Activated naive CD8-positive, alpha-beta T cell treated with anti-CD3 and anti-CD28 coated beads for 36 hours (primary cell): ENCODE measurements around the gene FICD. TPM values are rescaled to one million over a fixed set of nuclear protein-coding genes. Genes with fewer than 3 reads are reported as not detected.

ENCODE experiments used
- DNase-seq: peaks from one replicate; pipeline ENCODE4 v3.0.0; 2021
- H3K27ac Mint-ChIP-seq: one replicate; pipeline ENCODE4 v1.8.0; 2022; ENCODE audit warnings: mild to moderate bottlenecking, moderate library complexity, mixed read lengths
- H3K27me3 Mint-ChIP-seq: one replicate; pipeline ENCODE4 v1.8.0; 2022; ENCODE audit warnings: mild to moderate bottlenecking, mixed read lengths
- H3K36me3 Mint-ChIP-seq: one replicate; pipeline ENCODE4 v1.8.0; 2021; ENCODE audit warnings: mild to moderate bottlenecking, mixed read lengths
- H3K4me1 Mint-ChIP-seq: one replicate; pipeline ENCODE4 v1.8.0; 2021; ENCODE audit warnings: mixed read lengths
- H3K4me3 Mint-ChIP-seq: one replicate; pipeline ENCODE4 v1.8.0; 2022; ENCODE audit warnings: mild to moderate bottlenecking, moderate library complexity, mixed read lengths
- H3K9me3 Mint-ChIP-seq: one replicate; pipeline ENCODE4 v1.8.0; 2022; ENCODE audit warnings: mixed read lengths
- total RNA-seq, 2 experiments: library from RNA; stranded (reverse); gene quantifications; one replicate each; pipeline ENCODE4 v1.2.3, GENCODE V29; 2021

FICD gene
- total RNA-seq = 1 to 10 TPM; 4.2 to 4.3 TPM

DNA sequence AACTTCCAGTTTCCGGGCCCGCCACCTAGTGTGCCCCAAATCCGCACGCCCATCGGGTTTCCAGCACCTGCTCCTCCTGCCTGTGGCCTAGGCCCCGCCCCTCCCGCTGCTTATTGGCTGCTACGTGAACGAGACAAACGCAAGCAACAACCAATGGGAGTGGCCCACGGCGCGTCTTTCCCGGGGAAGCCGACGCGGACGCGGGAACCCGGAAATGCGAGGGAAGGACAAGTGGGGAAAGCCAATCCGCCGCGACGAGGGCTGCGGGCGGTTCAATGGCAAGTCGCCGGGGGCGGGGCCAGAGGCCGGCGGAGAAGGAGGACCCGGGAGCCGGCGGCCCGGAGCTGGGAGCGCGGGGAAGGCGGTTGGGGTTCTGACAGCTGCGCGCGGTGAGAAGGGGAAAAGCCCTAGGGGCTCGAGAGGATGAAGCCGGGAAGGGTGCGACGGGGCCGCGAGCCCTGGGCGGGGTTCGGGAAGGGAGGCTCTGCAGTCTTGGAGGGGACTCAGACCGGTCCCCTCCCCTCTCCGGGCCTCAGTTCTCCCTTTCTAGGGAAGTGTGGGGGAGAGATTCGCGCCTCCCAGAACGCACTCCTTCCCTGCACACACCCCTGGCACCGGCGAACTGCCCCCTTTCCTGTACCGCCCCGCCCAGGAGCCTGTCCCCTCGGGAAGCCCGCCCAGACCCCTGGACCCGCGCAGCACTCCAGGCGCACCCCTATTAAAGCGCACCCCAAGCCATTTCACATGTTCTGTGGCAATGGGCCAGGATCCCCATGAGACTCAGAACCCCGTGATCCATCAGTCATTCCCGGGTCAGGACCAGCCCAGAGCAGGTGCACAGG is at the start of gene FICD:
TSS of gene FICD (plus strand) at position 305 of the 842 bp plus-strand sequence. CDS start 1,696 bp downstream, outside the sequence.
- H3K27ac Mint-ChIP-seq = peak within 1 kb of the TSS; percentile 86
- peak within 1 kb of the TSS; percentile 89 for H3K4me3 Mint-ChIP-seq
- no peaks in the 10 kb centered on the region for H3K27me3 Mint-ChIP-seq

DNA sequence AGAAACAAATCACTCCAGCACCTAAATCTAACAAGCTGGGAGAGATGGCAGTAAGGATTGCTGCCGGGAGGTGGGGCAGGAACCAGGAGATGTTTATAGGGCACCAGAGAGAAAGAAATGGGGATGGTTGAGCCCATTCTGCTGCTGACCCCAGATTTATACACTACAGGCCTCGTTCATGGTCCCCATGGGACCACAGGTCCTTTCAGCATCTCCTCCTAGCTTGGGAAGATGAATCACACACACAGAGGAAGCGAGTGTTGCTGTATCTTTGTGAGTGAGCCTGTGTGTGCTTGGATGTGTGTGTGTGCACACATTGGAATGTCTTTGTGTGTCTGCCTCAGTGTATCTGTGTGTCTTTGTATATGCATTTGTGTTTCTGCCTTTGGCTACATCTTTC is 49.7 kb upstream of the FICD start:
- Mint-ChIP-seq H3K27ac (no peak overlapping the region), H3K4me1 (no peaks in the 10 kb centered on the region), H3K9me3 (no peaks in the 10 kb centered on the region), H3K4me3 (no peak overlapping the region), H3K36me3 (no peaks in the 10 kb centered on the region), H3K27me3 (peaks cover 35% of the 10 kb centered on the region)
- DNase-seq = no peak

More for the DNA sequence above, at the start of gene FICD:
- Mint-ChIP-seq H3K4me1 (peaks cover 26% of the 10 kb centered on the region), H3K36me3 (peaks cover 8% of the 10 kb centered on the region), H3K9me3 (no peaks in the 10 kb centered on the region)
- peak; percentile 100 for DNase-seq

DNA sequence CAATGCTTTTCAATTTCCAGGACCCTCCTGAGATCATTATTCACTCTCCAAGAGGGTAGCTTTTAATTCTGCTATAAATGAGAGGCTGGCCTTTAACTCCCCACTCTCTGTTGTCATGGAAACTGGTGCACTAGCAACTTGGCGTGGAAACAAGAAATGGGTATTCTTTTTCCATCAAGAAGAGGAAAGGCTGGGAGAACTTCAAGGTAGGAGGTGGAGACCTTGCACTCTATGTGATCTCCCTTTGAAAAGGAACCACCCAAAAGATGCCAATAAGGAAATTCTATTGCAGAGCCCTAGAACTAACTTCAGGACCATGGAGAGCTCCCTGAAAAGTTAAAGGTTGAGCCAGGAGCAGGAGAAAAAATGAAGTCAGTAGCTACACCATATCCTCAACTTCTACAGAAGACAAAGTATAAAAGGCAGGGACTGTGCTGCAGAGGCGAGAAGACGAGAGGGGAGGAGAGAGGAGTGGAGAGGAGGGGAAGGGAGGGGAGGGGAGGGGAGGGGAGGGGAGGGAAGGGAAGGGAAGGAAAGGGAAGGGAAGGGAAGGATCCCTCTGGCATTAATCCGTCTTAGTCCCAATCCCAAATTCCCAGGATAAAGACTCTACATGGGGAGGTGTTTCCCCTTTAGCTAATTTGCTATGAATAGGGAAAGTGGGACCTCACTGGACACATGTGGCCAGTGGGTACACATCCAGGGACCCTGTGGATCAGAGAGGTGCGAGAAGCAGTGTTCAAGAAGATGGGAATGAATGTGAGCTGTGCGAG is 46.7 kb upstream of the FICD start:
- Mint-ChIP-seq H3K27ac (no peak overlapping the region), H3K9me3 (no peaks in the 10 kb centered on the region), H3K4me1 (no peaks in the 10 kb centered on the region), H3K36me3 (no peaks in the 10 kb centered on the region), H3K4me3 (no peak overlapping the region), H3K27me3 (peaks cover 37% of the 10 kb centered on the region)
- DNase-seq = no peak

DNA sequence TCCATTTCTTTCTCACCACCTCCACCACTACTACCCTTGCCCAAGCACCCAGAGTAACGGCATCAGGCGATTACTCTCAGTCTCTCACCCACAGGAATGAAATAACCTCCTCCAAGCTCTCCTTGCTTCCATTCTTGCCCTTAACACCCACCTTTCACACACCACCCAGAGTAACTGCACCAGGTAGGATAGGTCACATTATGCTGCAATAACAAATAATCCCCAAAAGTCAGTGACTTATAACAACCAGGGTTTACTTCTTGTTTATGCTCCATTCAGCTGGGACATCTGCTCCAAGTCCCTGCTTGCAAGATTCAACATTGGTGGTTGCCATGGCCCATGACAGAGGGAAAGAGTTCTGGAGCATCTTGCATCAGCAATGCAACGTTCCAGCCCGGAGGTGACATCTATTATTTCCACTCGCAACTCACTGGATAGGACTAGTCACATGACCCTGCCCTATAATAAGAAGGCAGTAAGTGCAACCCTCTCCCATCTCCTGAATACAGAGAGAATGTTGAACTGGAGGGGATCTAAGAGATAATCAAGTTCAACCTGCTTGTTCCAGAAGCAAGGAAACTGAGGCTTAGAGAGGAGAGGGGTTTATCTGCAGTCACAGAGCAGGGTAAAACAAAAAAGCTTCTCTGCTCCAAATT is 41.5 kb upstream of the FICD start:
- DNase-seq = no peak
- H3K4me3 Mint-ChIP-seq = no peak overlapping the region
- H3K27ac Mint-ChIP-seq = no peak overlapping the region
- peaks cover 17% of the 10 kb centered on the region for H3K27me3 Mint-ChIP-seq
- H3K9me3 Mint-ChIP-seq = no peaks in the 10 kb centered on the region
- H3K36me3 Mint-ChIP-seq = no peaks in the 10 kb centered on the region
- H3K4me1 Mint-ChIP-seq = no peaks in the 10 kb centered on the region

DNA sequence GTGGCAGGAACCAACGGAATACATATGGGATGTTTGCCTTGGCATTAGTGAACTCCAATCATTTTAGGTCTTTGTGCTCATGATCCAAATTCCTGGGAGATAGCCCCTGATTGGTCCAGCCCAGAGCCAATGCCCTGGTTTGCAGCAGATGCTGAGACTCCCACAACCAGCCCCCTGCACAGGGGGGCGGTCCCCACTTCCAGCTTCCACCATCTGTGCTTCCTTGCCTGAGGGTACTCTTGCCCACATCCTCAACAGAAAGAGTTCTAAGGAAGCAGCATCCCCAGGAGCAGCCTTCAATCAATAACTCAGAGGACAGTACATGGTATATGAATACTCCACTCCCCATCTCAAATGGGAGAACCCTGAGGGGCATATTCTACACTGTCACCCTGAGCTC is 39.7 kb upstream of the FICD start:
- no peak for DNase-seq
- peaks cover 23% of the 10 kb centered on the region for H3K27me3 Mint-ChIP-seq
- H3K27ac Mint-ChIP-seq = no peak overlapping the region
- H3K4me3 Mint-ChIP-seq = no peak overlapping the region
- H3K4me1 Mint-ChIP-seq = no peaks in the 10 kb centered on the region
- no peaks in the 10 kb centered on the region for H3K36me3 Mint-ChIP-seq
- no peaks in the 10 kb centered on the region for H3K9me3 Mint-ChIP-seq

DNA sequence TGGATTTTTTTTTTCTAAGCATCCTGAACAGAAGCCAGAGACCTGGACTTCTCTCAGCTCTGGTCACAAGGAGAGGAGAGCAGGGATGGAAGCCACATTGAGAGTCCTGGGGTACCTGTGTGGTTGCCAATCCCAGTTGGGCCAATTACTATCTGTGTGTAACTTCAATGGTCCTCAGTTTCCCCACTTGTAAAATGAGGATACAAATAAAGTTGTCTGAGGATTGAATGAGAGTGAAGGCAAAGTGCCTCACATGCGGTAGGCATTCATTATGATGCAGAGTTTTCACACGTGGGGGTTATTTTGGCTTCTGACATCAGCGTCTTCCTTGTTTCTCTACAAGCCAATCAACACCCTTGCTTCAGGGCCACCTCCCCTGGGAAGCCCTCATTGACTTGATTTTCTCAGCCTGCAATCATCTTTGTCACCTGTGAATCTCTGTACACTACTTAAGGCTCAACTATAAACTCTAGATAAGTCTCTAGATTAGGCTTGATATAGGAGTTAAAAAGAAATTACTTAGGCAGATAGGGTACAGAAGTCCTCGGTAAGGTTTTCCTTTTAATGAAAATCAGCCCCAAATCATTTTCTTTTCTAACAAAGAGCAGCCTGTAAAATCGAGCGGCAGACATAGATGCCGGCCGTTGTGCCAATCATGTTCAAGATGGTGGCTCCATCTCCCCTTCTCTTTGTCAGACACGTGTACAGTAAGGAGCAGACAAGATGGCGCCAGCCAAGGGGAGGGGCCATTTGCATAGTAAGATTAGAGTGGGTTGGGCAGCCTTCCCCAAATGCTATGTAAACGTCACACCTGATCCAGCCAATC is 37.8 kb upstream of the FICD start:
- H3K27ac Mint-ChIP-seq = no peak overlapping the region
- DNase-seq = no peak
- no peak overlapping the region for H3K4me3 Mint-ChIP-seq
- H3K4me1 Mint-ChIP-seq = no peaks in the 10 kb centered on the region
- no peaks in the 10 kb centered on the region for H3K36me3 Mint-ChIP-seq
- peaks cover 27% of the 10 kb centered on the region for H3K27me3 Mint-ChIP-seq
- no peaks in the 10 kb centered on the region for H3K9me3 Mint-ChIP-seq

DNA sequence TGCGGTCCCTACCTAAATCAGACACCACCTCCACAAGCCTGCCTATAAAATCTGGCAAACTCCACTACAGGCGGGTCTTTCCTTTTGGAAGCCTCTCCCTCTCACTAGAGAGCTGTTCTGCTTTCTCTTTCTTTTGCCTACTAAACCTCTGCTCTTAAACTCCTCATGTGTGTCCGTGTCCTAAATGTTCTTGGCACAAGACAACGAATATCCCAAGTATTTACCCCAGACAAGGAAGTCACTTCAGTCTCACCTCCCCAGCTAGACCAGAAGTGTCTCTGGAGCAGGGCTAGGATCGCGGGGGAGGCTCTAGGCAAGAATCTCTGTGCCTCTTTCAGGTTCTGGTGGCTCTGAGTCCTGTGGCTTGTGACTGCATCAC is 37.2 kb upstream of the FICD start:
- peaks cover 33% of the 10 kb centered on the region for H3K27me3 Mint-ChIP-seq
- H3K36me3 Mint-ChIP-seq = no peaks in the 10 kb centered on the region
- no peaks in the 10 kb centered on the region for H3K9me3 Mint-ChIP-seq
- no peak overlapping the region for H3K27ac Mint-ChIP-seq
- DNase-seq = no peak
- no peak overlapping the region for H3K4me3 Mint-ChIP-seq
- no peaks in the 10 kb centered on the region for H3K4me1 Mint-ChIP-seq

DNA sequence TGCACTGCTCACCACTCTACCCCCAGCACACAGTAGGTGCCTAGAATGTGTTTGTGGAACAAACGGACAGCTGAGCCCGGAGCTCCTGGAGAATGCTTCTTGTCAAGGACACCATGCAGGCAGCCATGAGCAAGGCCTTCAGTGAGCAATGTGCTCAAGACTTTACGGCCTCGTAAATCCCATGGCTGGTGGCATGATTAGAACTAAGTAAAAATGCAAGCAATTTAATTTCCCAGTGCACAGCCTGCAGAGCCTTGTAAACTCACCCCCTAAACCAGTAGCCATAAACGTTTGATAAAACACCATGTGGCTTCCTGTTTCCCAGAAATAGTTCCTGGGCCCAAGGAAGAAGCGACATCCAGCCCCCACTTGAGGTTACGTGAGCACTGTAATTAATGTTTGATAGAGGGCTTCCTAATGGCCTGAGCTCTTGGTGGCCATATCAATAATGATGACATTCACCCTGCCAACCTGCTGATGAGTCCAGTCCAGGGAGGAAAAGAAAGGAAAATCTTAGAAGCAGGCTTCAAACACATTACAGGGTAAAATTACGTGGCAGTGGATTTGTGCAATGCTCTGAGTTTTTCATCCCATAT is 36.4 kb upstream of the FICD start:
- Mint-ChIP-seq H3K27ac (no peak overlapping the region), H3K9me3 (no peaks in the 10 kb centered on the region), H3K4me3 (no peak overlapping the region), H3K27me3 (peaks cover 39% of the 10 kb centered on the region), H3K36me3 (no peaks in the 10 kb centered on the region), H3K4me1 (no peaks in the 10 kb centered on the region)
- no peak for DNase-seq

DNA sequence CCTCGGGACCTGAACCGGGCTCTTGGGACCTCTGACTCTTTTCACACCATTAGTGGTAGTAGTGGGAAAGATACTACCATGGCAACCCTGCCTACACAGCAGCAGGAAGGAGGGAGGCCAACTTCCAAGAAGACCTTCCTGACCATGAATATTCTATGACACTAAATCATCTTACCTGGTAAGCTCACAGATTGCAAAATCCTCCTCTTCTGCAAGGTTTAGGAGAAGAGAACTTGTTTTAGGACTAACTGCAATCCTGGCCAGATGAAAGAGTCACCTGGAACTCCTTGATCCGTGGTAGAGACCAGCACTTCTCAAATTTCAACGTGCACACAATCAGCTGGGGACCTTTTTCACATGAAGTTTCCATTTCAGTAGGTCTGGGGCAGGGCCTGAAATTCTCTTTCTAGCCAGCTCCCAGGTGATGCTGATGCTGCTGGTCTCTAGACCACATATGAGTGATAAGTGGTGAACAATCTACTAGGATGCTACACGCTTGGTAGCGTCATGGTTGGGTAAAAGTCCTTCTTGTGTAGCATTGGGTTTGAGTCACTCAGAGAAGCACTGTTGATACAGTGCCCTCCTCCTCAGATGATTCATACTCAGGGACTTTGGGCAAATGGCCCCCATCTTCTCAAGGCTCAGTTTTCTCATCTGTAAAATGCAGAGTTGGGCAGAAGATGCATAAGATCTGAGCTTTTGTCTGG is 35.6 kb upstream of the FICD start:
- Mint-ChIP-seq H3K9me3 (no peaks in the 10 kb centered on the region), H3K36me3 (no peaks in the 10 kb centered on the region), H3K27me3 (peaks cover 39% of the 10 kb centered on the region), H3K4me1 (no peaks in the 10 kb centered on the region), H3K4me3 (no peak overlapping the region), H3K27ac (no peak overlapping the region)
- DNase-seq = no peak

DNA sequence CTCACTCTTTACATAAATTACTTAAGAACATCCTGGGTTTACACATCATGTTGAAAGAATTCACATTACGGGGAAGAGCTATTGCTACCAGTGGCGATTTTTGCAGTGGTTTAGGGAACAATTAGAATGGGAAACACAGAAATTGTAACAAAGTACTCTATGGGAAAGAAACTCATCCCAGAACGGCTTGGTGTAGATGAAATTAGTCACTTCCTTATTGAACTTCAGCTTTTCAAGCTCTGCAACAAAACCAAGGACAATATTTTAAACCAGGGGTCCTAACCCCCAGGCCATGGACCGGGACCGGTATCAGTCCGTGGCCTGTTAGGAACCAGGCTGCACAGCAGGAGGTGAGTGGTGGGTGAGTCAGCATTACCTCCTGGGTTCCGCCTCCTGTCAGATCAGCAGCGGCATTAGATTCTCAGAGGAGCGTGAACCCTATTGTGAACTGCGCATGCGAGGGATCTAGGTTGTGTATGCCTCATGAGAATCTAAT is 32.3 kb upstream of the FICD start:
- no peak overlapping the region for H3K4me3 Mint-ChIP-seq
- no peak for DNase-seq
- H3K27ac Mint-ChIP-seq = no peak overlapping the region
- H3K4me1 Mint-ChIP-seq = no peaks in the 10 kb centered on the region
- H3K27me3 Mint-ChIP-seq = peaks cover 50% of the 10 kb centered on the region
- H3K9me3 Mint-ChIP-seq = peaks cover 5% of the 10 kb centered on the region
- no peaks in the 10 kb centered on the region for H3K36me3 Mint-ChIP-seq

DNA sequence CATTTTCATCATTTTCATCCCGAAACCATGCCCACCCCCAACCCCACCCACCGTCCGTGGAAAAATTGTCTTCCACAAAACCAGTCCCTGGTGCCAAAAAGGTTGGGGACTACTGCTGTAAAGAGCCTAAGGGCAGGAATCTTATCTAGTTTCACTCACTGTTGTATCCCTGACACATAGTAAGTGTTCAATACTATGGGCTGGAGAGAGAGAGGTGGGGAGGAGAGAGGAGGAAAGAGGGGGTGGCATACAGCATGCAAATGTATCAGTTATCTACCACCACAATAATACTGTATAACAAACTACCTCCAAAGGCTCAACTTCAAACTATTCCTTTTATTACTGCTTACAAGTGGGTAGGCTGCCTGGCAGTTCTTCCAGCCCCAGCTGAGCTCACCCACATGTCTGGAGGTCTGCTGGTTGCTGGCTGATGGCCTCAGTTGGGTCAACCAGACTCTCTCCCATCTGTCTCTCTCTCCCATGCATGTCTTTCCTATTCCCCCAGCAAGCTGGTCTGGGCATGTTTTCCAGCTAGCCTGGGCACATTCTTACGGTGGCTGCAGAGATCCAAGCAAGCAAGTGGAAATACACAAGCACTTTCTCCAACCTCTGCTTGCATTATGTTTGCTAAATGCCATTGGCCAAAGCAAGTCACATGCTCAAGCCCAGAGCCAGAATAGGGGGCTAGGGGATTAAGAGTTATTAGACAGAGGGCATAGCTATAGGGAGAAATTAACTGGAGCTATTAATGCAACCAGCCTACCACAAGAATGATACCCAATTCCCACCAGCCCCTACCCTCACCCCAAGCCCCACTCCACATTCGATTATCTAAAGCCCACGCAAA is 31.6 kb upstream of the FICD start:
- peaks cover 5% of the 10 kb centered on the region for H3K9me3 Mint-ChIP-seq
- H3K36me3 Mint-ChIP-seq = no peaks in the 10 kb centered on the region
- H3K27ac Mint-ChIP-seq = no peak overlapping the region
- no peak for DNase-seq
- H3K4me1 Mint-ChIP-seq = no peaks in the 10 kb centered on the region
- H3K4me3 Mint-ChIP-seq = no peak overlapping the region
- H3K27me3 Mint-ChIP-seq = peaks cover 54% of the 10 kb centered on the region

DNA sequence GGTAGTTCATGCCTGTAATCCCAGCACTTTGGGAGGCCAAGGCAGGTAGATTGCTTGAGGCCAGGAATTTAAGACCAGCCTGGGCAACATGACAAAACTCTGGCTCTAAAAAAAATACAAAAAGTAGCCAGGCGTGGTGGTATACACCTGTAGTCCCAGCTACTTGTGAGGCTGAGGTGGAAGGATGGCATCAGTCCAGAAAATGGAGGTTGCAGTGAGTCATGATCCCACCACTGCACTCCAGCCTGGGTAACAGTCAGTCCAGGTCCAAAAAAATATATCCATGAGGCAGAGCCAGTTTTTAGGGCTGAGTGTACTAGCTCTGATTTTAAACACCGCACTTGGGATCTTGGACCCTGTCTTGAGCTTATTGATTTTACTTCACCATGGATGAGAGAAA is 30.6 kb upstream of the FICD start:
- DNase-seq = no peak
- H3K9me3 Mint-ChIP-seq = peaks cover 5% of the 10 kb centered on the region
- H3K4me3 Mint-ChIP-seq = no peak overlapping the region
- no peaks in the 10 kb centered on the region for H3K36me3 Mint-ChIP-seq
- H3K4me1 Mint-ChIP-seq = no peaks in the 10 kb centered on the region
- no peak overlapping the region for H3K27ac Mint-ChIP-seq
- peaks cover 53% of the 10 kb centered on the region for H3K27me3 Mint-ChIP-seq

DNA sequence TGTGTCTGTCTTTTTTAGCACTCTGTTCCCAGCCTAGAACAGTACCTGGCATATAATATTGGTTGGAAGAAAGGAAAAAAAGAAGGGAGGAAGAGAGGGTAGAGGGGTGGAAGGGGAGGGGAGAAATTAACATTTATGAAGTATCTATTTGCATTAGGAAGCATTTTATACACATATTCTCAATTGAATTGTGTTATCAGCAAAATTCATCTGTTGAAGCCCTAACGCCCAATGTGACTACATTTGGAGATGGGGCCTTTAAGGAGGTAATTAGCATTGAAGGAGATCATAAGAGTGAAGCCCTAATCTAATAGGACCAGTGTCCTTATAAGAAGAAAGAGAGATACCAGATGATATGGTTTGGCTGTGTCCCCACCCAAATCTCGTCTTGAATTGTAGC is 30.2 kb upstream of the FICD start:
- no peak overlapping the region for H3K27ac Mint-ChIP-seq
- no peak for DNase-seq
- peaks cover 5% of the 10 kb centered on the region for H3K9me3 Mint-ChIP-seq
- H3K4me1 Mint-ChIP-seq = no peaks in the 10 kb centered on the region
- H3K4me3 Mint-ChIP-seq = no peak overlapping the region
- peaks cover 49% of the 10 kb centered on the region for H3K27me3 Mint-ChIP-seq
- no peaks in the 10 kb centered on the region for H3K36me3 Mint-ChIP-seq
